Measurements from ENCODE around the gene TSHZ1. TPM values are rescaled to one million over a fixed set of nuclear protein-coding genes. Genes with fewer than 3 reads are reported as not detected.

Gene TSHZ1
- total RNA-seq, 2 donors from 2014 or later = 13.9 to 17.4 TPM

DNA sequence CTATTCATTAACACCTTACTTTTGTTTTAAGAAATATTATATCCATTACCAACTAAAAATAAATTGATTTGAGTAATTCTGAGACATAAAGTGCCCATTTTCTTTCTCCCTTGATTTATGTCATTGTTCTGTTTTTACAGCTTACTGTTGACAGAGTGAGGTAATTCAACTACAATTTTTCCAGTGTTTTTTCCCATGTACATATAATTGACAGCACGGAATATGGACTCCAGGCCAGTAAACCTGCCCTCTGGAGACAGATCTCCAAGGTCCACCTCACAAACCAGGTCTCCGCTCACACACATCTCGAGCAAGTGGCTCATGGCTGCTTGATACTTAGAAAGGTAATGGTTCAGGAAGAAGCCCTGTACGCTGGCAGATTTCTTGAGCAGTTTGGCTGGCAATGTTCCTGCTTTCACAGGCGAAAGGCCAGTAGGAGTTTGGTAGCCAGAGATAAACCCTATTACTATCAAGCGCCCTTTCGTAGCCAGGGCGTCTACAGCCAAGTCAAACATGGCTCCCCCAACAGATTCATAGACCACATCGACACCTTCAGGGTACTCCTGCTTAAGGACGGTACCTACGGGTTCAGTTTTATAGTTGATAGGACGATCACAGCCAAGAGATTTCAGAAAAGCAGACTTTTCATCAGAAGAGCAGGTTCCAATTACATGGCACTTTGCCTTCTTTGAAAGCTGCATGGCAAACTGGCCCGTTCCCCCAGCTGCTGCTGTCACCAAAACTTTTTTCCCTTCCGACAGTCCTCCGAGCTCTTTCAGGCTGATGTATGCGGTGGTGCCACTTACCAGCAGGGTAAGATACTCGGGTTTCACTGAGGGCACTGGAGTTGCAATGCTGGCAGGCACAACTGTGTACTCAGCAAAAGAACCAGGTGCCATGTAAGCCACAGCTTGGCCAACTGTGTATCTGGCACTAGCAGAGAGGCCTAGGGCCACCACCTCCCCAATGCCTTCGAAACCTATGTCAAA, 9.0 kb upstream of the TSHZ1 start:
- Histone ChIP-seq H3K36me3 (no peaks in the 10 kb centered on the region), H3K4me1 (ENCODE audit: control insufficient read depth in 1 of 2, low read depth in 2 of 2) (peaks cover 19 to 59% of the 10 kb centered on the region in 2 donors), H3K27ac (peak overlapping the region in 1 of 2 donors; percentile 48), H3K4me3 (peak overlapping the region; percentile 45), H3K9me3 (no peaks in the 10 kb centered on the region), H3K27me3 (replicated peaks; ENCODE audit: insufficient read depth) (no peaks in the 10 kb centered on the region)
- TF ChIP-seq, protein P1, sequence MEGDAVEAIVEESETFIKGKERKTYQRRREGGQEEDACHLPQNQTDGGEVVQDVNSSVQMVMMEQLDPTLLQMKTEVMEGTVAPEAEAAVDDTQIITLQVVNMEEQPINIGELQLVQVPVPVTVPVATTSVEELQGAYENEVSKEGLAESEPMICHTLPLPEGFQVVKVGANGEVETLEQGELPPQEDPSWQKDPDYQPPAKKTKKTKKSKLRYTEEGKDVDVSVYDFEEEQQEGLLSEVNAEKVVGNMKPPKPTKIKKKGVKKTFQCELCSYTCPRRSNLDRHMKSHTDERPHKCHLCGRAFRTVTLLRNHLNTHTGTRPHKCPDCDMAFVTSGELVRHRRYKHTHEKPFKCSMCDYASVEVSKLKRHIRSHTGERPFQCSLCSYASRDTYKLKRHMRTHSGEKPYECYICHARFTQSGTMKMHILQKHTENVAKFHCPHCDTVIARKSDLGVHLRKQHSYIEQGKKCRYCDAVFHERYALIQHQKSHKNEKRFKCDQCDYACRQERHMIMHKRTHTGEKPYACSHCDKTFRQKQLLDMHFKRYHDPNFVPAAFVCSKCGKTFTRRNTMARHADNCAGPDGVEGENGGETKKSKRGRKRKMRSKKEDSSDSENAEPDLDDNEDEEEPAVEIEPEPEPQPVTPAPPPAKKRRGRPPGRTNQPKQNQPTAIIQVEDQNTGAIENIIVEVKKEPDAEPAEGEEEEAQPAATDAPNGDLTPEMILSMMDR (IDR thresholded peaks at IDR 0.05) = no peak
- no peak for DNase-seq (ENCODE audit: low spot score)
- no peak for ATAC-seq (ENCODE audit: insufficient number of reproducible peaks, low FRiP score, low read depth)

DNA sequence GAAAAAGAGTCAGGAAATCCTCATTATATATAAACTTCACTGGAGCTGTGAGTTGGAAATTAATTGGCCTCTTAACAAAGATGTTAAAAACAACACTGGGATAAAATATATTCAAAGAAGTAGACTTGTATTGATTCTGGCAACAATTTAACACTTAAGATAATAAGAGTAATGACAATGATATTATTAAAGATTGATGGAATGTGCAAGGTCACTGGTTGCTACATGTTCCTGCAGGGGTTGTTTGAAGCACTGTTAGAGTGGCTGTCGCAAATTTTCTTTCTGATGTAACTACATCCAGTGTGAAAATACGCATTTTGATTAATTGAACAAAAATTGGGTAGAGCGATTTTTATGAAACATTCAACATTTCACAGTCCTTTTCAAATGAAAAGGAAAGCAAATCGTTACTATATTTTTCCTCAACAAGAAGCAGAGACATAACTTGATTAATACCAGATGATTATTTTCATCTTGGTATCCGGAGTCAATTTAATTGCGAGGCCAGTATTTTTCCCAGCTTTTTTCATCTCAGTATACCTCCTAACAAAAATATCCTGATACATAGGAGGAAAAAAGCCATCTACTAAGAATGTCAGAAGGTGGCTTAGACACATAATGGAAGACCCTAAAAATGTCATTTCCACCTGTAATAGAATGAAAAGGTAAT, 7.8 kb upstream of the TSHZ1 start:
- H3K9me3 ChIP-seq = no peaks in the 10 kb centered on the region
- no peaks in the 10 kb centered on the region for H3K36me3 ChIP-seq
- DNase-seq (ENCODE audit: low spot score) = no peak
- TF ChIP-seq, protein P1 (IDR thresholded peaks at IDR 0.05) = no peak
- ATAC-seq (ENCODE audit: insufficient number of reproducible peaks, low FRiP score, low read depth) = no peak
- H3K4me3 ChIP-seq = no peak overlapping the region
- peaks cover 29 to 71% of the 10 kb centered on the region in 2 donors for H3K4me1 ChIP-seq (ENCODE audit: control insufficient read depth in 1 of 2, low read depth in 2 of 2)
- no peak overlapping the region for H3K27ac ChIP-seq
- H3K27me3 ChIP-seq (replicated peaks; ENCODE audit: insufficient read depth) = no peaks in the 10 kb centered on the region

DNA sequence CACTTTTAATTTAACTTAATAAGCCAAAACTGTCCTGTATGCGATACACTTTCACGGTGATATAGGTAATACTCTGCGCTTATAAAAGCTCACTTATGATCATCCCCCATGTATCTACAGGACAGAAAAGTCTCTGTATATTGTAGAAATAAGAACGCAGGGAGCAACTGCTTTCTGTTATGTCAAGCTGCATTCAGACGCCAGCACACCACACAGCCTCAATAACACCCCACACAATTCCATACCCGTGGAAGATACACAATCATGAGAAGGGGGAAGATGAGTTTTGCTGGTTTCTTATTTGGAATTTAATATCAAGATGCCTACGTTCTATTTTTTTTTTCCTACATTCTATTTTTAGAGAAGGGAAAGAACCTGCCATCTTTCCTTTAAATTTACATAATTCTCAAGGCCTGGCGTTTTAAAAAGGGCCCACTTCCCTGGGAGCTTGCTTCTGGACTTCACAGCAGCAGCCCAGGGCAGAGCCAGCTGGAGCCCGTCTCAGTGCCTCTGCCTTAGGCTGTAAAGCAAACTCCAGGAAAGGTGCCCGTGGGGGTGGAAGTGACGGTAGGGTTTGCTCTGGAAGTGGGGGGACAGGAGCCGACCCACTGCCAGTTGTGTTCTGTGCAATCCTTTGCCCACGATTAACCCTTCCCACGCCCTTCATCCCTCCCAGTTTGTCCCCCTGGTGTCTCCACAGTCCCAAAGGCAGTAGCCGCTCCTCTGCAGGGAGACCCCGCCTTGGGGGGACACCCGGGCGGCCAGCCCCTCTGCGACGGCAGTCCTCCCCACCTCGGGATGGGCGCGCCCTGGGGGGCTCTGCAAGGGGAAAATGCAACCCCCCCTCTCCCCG, 7.0 kb upstream of the TSHZ1 start:
- H3K4me3 ChIP-seq = peak overlapping the region; percentile 62
- DNase-seq (ENCODE audit: low spot score) = no peak

GRCh38 chr18:75204269-75204731, 6.3 kb upstream of the TSHZ1 start:
- no peaks in the 10 kb centered on the region for H3K9me3 ChIP-seq
- TF ChIP-seq, protein P1 (IDR thresholded peaks at IDR 0.05) = no peak
- ATAC-seq (ENCODE audit: insufficient number of reproducible peaks, low FRiP score, low read depth) (no peak), DNase-seq (ENCODE audit: low spot score) (no peak)
- peaks cover 29 to 72% of the 10 kb centered on the region in 2 donors for H3K4me1 ChIP-seq (ENCODE audit: control insufficient read depth in 1 of 2, low read depth in 2 of 2)
- H3K36me3 ChIP-seq = no peaks in the 10 kb centered on the region
- no peak overlapping the region for H3K27ac ChIP-seq
- peak overlapping the region; percentile 62 for H3K4me3 ChIP-seq
- no peaks in the 10 kb centered on the region for H3K27me3 ChIP-seq (replicated peaks; ENCODE audit: insufficient read depth)

More for the DNA sequence above, 7.0 kb upstream of the TSHZ1 start:
- Histone ChIP-seq H3K4me1 (ENCODE audit: control insufficient read depth in 1 of 2, low read depth in 2 of 2) (peaks cover 29 to 72% of the 10 kb centered on the region in 2 donors), H3K27me3 (replicated peaks; ENCODE audit: insufficient read depth) (no peaks in the 10 kb centered on the region), H3K36me3 (no peaks in the 10 kb centered on the region), H3K9me3 (no peaks in the 10 kb centered on the region), H3K27ac (no peak overlapping the region)
- no peak for ATAC-seq (ENCODE audit: insufficient number of reproducible peaks, low FRiP score, low read depth)
- TF ChIP-seq, protein P1 (IDR thresholded peaks at IDR 0.05) = no peak
